A549 (cell line): Measurements from ENCODE around the gene DLX4.

Source experiments
- BHLHE40 ChIP-seq: IDR thresholded peaks from 2 replicates; pipeline ENCODE4 v1.6.1; 2012; ENCODE audit warnings: low read depth, low read length, inconsistent platforms
- CBX8 ChIP-seq: fragments of 200-600 bp; sonication (generic); IDR thresholded peaks from 2 replicates; pipeline ENCODE4 v1.6.1; 2016
- KDM1A ChIP-seq: fragments of 200-600 bp; sonication (generic); IDR thresholded peaks from 2 replicates; pipeline ENCODE4 v1.6.1; 2016; ENCODE audit warnings: low read depth, mild to moderate bottlenecking
- POLR2A ChIP-seq: IDR thresholded peaks from 2 replicates; pipeline ENCODE4 v1.6.1; 2012; ENCODE audit warnings: mild to moderate bottlenecking, low read length
- POLR2AphosphoS2 ChIP-seq: conservative IDR thresholded peaks from 2 replicates; pipeline ENCODE4 v1.6.1; 2012; ENCODE audit warnings: low read length, improper control_type of control experiment, inconsistent platforms
- SMC3 ChIP-seq: fragments of >200 bp; sonication (Bioruptor Twin); formaldehyde crosslinking; IDR thresholded peaks from 3 replicates; pipeline ENCODE4 v1.6.1; 2018; ENCODE audit warnings: inconsistent platforms
- SREBF2 ChIP-seq: fragments of 450-650 bp; IDR thresholded peaks from 2 replicates; pipeline ENCODE4 v1.6.1; 2014; ENCODE audit warnings: mild to moderate bottlenecking, moderate library complexity
- USF2 ChIP-seq: fragments of 450-650 bp; IDR thresholded peaks from 2 replicates; pipeline ENCODE4 v1.6.1; 2014; ENCODE audit warnings: antibody characterized with exemption
- ZFP36 ChIP-seq: fragments of 450-650 bp; IDR thresholded peaks from 2 replicates; pipeline ENCODE4 v1.6.1; 2014; ENCODE audit warnings: borderline replicate concordance; ENCODE audit not compliant: partially characterized antibody
- TF ChIP-seq, protein P1 (sequence below): fragments of >200 bp; sonication (Bioruptor Twin); formaldehyde crosslinking; IDR thresholded peaks from 3 replicates; pipeline ENCODE4 v1.5.1; 2016
- TF ChIP-seq, protein P2 (sequence below): fragments of 250-450 bp; sonication (Bioruptor Pico); IDR thresholded peaks from 2 replicates; pipeline ENCODE4 v1.5.0; 2021; ENCODE audit warnings: mild to moderate bottlenecking, moderate library complexity, borderline replicate concordance

GRCh38 chr17:49996495-49997300 lies 27.7 kb downstream of the DLX4 start:
- TF ChIP-seq, protein P1, sequence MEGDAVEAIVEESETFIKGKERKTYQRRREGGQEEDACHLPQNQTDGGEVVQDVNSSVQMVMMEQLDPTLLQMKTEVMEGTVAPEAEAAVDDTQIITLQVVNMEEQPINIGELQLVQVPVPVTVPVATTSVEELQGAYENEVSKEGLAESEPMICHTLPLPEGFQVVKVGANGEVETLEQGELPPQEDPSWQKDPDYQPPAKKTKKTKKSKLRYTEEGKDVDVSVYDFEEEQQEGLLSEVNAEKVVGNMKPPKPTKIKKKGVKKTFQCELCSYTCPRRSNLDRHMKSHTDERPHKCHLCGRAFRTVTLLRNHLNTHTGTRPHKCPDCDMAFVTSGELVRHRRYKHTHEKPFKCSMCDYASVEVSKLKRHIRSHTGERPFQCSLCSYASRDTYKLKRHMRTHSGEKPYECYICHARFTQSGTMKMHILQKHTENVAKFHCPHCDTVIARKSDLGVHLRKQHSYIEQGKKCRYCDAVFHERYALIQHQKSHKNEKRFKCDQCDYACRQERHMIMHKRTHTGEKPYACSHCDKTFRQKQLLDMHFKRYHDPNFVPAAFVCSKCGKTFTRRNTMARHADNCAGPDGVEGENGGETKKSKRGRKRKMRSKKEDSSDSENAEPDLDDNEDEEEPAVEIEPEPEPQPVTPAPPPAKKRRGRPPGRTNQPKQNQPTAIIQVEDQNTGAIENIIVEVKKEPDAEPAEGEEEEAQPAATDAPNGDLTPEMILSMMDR = peak; percentile 99
- TF ChIP-seq USF2 (no peak), SREBF2 (no peak), POLR2AphosphoS2 (no peak), ZFP36 (no peak), BHLHE40 (no peak), KDM1A (no peak), POLR2A (no peak), SMC3 (peak; percentile 100), CBX8 (no peak)
- TF ChIP-seq, protein P2, sequence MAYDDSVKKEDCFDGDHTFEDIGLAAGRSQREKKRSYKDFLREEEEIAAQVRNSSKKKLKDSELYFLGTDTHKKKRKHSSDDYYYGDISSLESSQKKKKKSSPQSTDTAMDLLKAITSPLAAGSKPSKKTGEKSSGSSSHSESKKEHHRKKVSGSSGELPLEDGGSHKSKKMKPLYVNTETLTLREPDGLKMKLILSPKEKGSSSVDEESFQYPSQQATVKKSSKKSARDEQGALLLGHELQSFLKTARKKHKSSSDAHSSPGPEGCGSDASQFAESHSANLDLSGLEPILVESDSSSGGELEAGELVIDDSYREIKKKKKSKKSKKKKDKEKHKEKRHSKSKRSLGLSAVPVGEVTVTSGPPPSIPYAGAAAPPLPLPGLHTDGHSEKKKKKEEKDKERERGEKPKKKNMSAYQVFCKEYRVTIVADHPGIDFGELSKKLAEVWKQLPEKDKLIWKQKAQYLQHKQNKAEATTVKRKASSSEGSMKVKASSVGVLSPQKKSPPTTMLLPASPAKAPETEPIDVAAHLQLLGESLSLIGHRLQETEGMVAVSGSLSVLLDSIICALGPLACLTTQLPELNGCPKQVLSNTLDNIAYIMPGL (CRISPR knock-in tag) = no peak
